HG03575 (cell line): ENCODE results near the gene MYO7A.

Experiments
- ATAC-seq: cut with Tn5 transposase; IDR thresholded peaks from one replicate; pipeline ENCODE4 v1.9.1; 2021; ENCODE audit not compliant: unreplicated experiment, insufficient number of reproducible peaks, low FRiP score; ENCODE audit errors: extremely low read depth

The MYO7A gene

GRCh38 chr11:77108436-77108835, 19.6 kb upstream of the MYO7A start:
- no peak for ATAC-seq

- ATAC-seq = no peak
Measured at GRCh38 chr11:77109236-77110019, 18.6 kb upstream of the MYO7A start.

- no peak for ATAC-seq
Measured at GRCh38 chr11:77110836-77111235, 17.2 kb upstream of the MYO7A start.

- ATAC-seq = no peak
Measured at GRCh38 chr11:77111277-77111676, 16.8 kb upstream of the MYO7A start.

- ATAC-seq = no peak
Measured at GRCh38 chr11:77111946-77112345, 16.1 kb upstream of the MYO7A start.

GRCh38 chr11:77112641-77113381, 15.2 kb upstream of the MYO7A start:
- ATAC-seq = no peak

- ATAC-seq = no peak
Measured at GRCh38 chr11:77113382-77114088, 14.5 kb upstream of the MYO7A start.

- no peak for ATAC-seq
Measured at GRCh38 chr11:77114089-77114463, 14.0 kb upstream of the MYO7A start.

- no peak for ATAC-seq
Measured at GRCh38 chr11:77115181-77115611, 12.8 kb upstream of the MYO7A start.

- no peak for ATAC-seq
Measured at GRCh38 chr11:77115956-77116355, 12.1 kb upstream of the MYO7A start.

GRCh38 chr11:77117492-77117891, 10.6 kb upstream of the MYO7A start:
- no peak for ATAC-seq

GRCh38 chr11:77118086-77118485, 10.0 kb upstream of the MYO7A start:
- ATAC-seq = no peak

- no peak for ATAC-seq
Measured at GRCh38 chr11:77118971-77119370, 9.1 kb upstream of the MYO7A start.

GRCh38 chr11:77119531-77119936, 8.5 kb upstream of the MYO7A start:
- ATAC-seq = no peak

- no peak for ATAC-seq
Measured at GRCh38 chr11:77120571-77120970, 7.5 kb upstream of the MYO7A start.

GRCh38 chr11:77121096-77121640, 6.9 kb upstream of the MYO7A start:
- ATAC-seq = no peak

- no peak for ATAC-seq
Measured at GRCh38 chr11:77121876-77122575, 6.0 kb upstream of the MYO7A start.

- ATAC-seq = no peak
Measured at GRCh38 chr11:77122576-77123212, 5.4 kb upstream of the MYO7A start.

GRCh38 chr11:77123591-77123990, 4.5 kb upstream of the MYO7A start:
- no peak for ATAC-seq
